Measurements from ENCODE around the gene COL11A2. TPM values are rescaled to one million over a fixed set of nuclear protein-coding genes. Genes with fewer than 3 reads are reported as not detected.

The COL11A2 gene
- total RNA-seq, 1 experiment from 2014 or later, result 0.91 TPM

- POLR2A ChIA-PET, result interaction anchor here (0.7 to 2.4 kb wide), 8 partner anchors 9 to 1124 kb away, joined by 3 to 20 read pairs (median 4); partner anchors contain the start of genes RGL2, RING1, RPS18 and VPS52
- no peaks in the 10 kb centered on the region for H3K9me3 Mint-ChIP-seq (ENCODE audit: unreplicated experiment)
- no peaks in the 10 kb centered on the region for H3K27me3 Mint-ChIP-seq (ENCODE audit: insufficient read depth, unreplicated experiment)
- peaks cover 55% of the 10 kb centered on the region for H3K4me1 Mint-ChIP-seq (ENCODE audit: insufficient read depth, unreplicated experiment)
- BruUV-seq (replicated peaks), result TSS peak; percentile 37
- H3K36me3 Mint-ChIP-seq (ENCODE audit: insufficient read depth, unreplicated experiment), result peaks cover 55% of the 10 kb centered on the region
- H3K27ac Mint-ChIP-seq (ENCODE audit: low read depth, unreplicated experiment), result peak overlapping the region; percentile 100
- H3K4me3 Mint-ChIP-seq (ENCODE audit: unreplicated experiment), result peak overlapping the region; percentile 98
- peak; percentile 76 for DNase-seq (ENCODE audit: unreplicated experiment)
- no peak for TF ChIP-seq CTCF (IDR thresholded peaks at IDR 0.05; ENCODE audit: unreplicated experiment)
- CTCF ChIA-PET, result interaction anchor here (0.6 kb wide), 1 partner anchor 34 kb away, joined by 3 read pairs; no protein-coding TSS in a partner anchor
- intact Hi-C loops (cut with micrococcal nuclease), result loop anchor here (2.0 to 5.0 kb wide), 2 partner anchors 49 to 98 kb away; partner anchors contain the start of gene RGL2
Measured at GRCh38 chr6:33199687-33200218, 7.5 kb upstream of the COL11A2 start.

- peak overlapping the region; percentile 98 for H3K4me3 Mint-ChIP-seq (ENCODE audit: unreplicated experiment)
- no peaks in the 10 kb centered on the region for H3K27me3 Mint-ChIP-seq (ENCODE audit: insufficient read depth, unreplicated experiment)
- peaks cover 49% of the 10 kb centered on the region for H3K4me1 Mint-ChIP-seq (ENCODE audit: insufficient read depth, unreplicated experiment)
- H3K27ac Mint-ChIP-seq (ENCODE audit: low read depth, unreplicated experiment), result peak overlapping the region; percentile 100
- intact Hi-C loops (cut with micrococcal nuclease), result no loop called here
- BruUV-seq (replicated peaks), result no TSS peak
- TF ChIP-seq CTCF (IDR thresholded peaks at IDR 0.05; ENCODE audit: unreplicated experiment), result no peak
- POLR2A ChIA-PET, result interaction anchor here (1.7 to 2.4 kb wide), 3 partner anchors 10 to 73 kb away, joined by 9 to 20 read pairs (median 11); partner anchors contain the start of genes RING1, RPS18 and VPS52
- H3K9me3 Mint-ChIP-seq (ENCODE audit: unreplicated experiment), result no peaks in the 10 kb centered on the region
- DNase-seq (ENCODE audit: unreplicated experiment), result no peak
- H3K36me3 Mint-ChIP-seq (ENCODE audit: insufficient read depth, unreplicated experiment), result peaks cover 63% of the 10 kb centered on the region
- CTCF ChIA-PET, result interaction anchor here (0.6 kb wide), 2 partner anchors 12 to 89 kb away, joined by 3 to 5 read pairs; no protein-coding TSS in a partner anchor
Measured at GRCh38 chr6:33198853-33199436, 6.7 kb upstream of the COL11A2 start.

- peaks cover 58% of the 10 kb centered on the region for H3K36me3 Mint-ChIP-seq (ENCODE audit: insufficient read depth, unreplicated experiment)
- H3K4me3 Mint-ChIP-seq (ENCODE audit: unreplicated experiment), result peak overlapping the region; percentile 98
- POLR2A ChIA-PET, result interaction anchor here (0.6 to 2.4 kb wide), 5 partner anchors 37 to 235 kb away, joined by 3 to 11 read pairs (median 7); partner anchors contain the start of genes RPS18 and VPS52
Measured at GRCh38 chr6:33198159-33198852, 6.0 kb upstream of the COL11A2 start.

More at GRCh38 chr6:33198159-33198852, 6.0 kb upstream of the COL11A2 start:
- Mint-ChIP-seq H3K27ac (ENCODE audit: low read depth, unreplicated experiment) (peak overlapping the region; percentile 100), H3K27me3 (ENCODE audit: insufficient read depth, unreplicated experiment) (no peaks in the 10 kb centered on the region), H3K9me3 (ENCODE audit: unreplicated experiment) (no peaks in the 10 kb centered on the region), H3K4me1 (ENCODE audit: insufficient read depth, unreplicated experiment) (peaks cover 43% of the 10 kb centered on the region)
- no peak for DNase-seq (ENCODE audit: unreplicated experiment)
- intact Hi-C loops (cut with micrococcal nuclease), result no loop called here
- no peak for TF ChIP-seq CTCF (IDR thresholded peaks at IDR 0.05; ENCODE audit: unreplicated experiment)
- TSS peak; percentile 10 for BruUV-seq (replicated peaks)
- CTCF ChIA-PET, result interaction anchor here (0.8 to 1.6 kb wide), 11 partner anchors 11 to 84 kb away, joined by 3 to 8 read pairs (median 4); no protein-coding TSS in a partner anchor

Data from MCF 10A (cell line).